ENCODE results near the gene SCYGR5. TPM values are rescaled to one million over a fixed set of nuclear protein-coding genes. Genes with fewer than 3 reads are reported as not detected.

SCYGR5 gene
- polyA plus RNA-seq, 1 donor (not counting 4 experiments of a cell fraction or from before 2014, with no cell fraction given), result not detected

GRCh38 chr2:227703280-227703732 lies 36.7 kb downstream of the SCYGR5 start:
- H3K4me1 ChIP-seq (ENCODE audit: control insufficient read depth, extremely low read depth, insufficient read depth, low read length), result peaks cover 19% of the 10 kb centered on the region
- peak overlapping the region in 1 of 3 experiments; percentile 10 for H3K4me3 ChIP-seq (ENCODE audit: control insufficient read depth in 2 of 3, extremely low read depth in 1 of 3, insufficient read depth in 2 of 3, low read depth in 1 of 3, low read length in 3 of 3)
- DNase-seq (ENCODE audit: low read depth, low spot score) (peak; percentile 42), FAIRE-seq (peak; percentile 93)
- no peak overlapping the region for H2AFZ ChIP-seq (ENCODE audit: control insufficient read depth, low read length)
- H3K4me2 ChIP-seq (ENCODE audit: control insufficient read depth, extremely low read depth, insufficient read depth, low read depth, low read length), result peak overlapping the region; percentile 33
- H3K79me2 ChIP-seq (ENCODE audit: control insufficient read depth, insufficient read depth, low read length), result no peaks in the 10 kb centered on the region
- no peak for TF ChIP-seq EZH2 (IDR thresholded peaks at IDR 0.05; ENCODE audit: low read length)
- TF ChIP-seq CTCF (optimal IDR thresholded peaks at IDR 0.05 in 1 of 3, IDR thresholded peaks at IDR 0.05 in 1 of 3, conservative IDR thresholded peaks at IDR 0.05 in 1 of 3; ENCODE audit: extremely low read depth in 1 of 3, insufficient read depth in 2 of 3, low read length in 3 of 3), result no peak
- no peaks in the 10 kb centered on the region for H3K9me3 ChIP-seq (ENCODE audit: control insufficient read depth, low read depth, low read length)
- H3K27me3 ChIP-seq (ENCODE audit: control insufficient read depth, extremely low read depth, insufficient read depth, low read length), result no peaks in the 10 kb centered on the region
- H3K27ac ChIP-seq (ENCODE audit: control insufficient read depth, insufficient read depth, low read length), result no peak overlapping the region
- dilution Hi-C loops (cut with MboI; ENCODE audit: extremely low pct_ligation_motif_present, low sequenced_read_pairs), result no loop called here
- no peak overlapping the region for H3K9ac ChIP-seq (ENCODE audit: control insufficient read depth, extremely low read depth, insufficient read depth, low read length)
- no peaks in the 10 kb centered on the region for H3K9me1 ChIP-seq (ENCODE audit: control insufficient read depth, extremely low read depth, insufficient read depth, low read length)
- H3K36me3 ChIP-seq (ENCODE audit: control insufficient read depth in 2 of 2, extremely low read depth in 1 of 2, insufficient read depth in 2 of 2, low read length in 2 of 2), result no peaks in the 10 kb centered on the region
- no peaks in the 10 kb centered on the region for H4K20me1 ChIP-seq (ENCODE audit: control insufficient read depth, extremely low read depth, insufficient read depth, low read length)

GRCh38 chr2:227703961-227704360 lies 37.4 kb downstream of the SCYGR5 start:
- TF ChIP-seq CTCF (optimal IDR thresholded peaks at IDR 0.05 in 1 of 3, IDR thresholded peaks at IDR 0.05 in 1 of 3, conservative IDR thresholded peaks at IDR 0.05 in 1 of 3; ENCODE audit: extremely low read depth in 1 of 3, insufficient read depth in 2 of 3, low read length in 3 of 3) (no peak), EZH2 (IDR thresholded peaks at IDR 0.05; ENCODE audit: low read length) (no peak)
- dilution Hi-C loops (cut with MboI; ENCODE audit: extremely low pct_ligation_motif_present, low sequenced_read_pairs), result no loop called here
- H3K79me2 ChIP-seq (ENCODE audit: control insufficient read depth, insufficient read depth, low read length), result no peaks in the 10 kb centered on the region
- peak; percentile 94 for FAIRE-seq
- H3K9me3 ChIP-seq (ENCODE audit: control insufficient read depth, low read depth, low read length), result no peaks in the 10 kb centered on the region
- no peak overlapping the region for H3K9ac ChIP-seq (ENCODE audit: control insufficient read depth, extremely low read depth, insufficient read depth, low read length)
- no peak overlapping the region for H3K4me3 ChIP-seq (ENCODE audit: control insufficient read depth in 2 of 3, extremely low read depth in 1 of 3, insufficient read depth in 2 of 3, low read depth in 1 of 3, low read length in 3 of 3)
- no peaks in the 10 kb centered on the region for H4K20me1 ChIP-seq (ENCODE audit: control insufficient read depth, extremely low read depth, insufficient read depth, low read length)
- H3K27ac ChIP-seq (ENCODE audit: control insufficient read depth, insufficient read depth, low read length), result no peak overlapping the region
- H3K36me3 ChIP-seq (ENCODE audit: control insufficient read depth in 2 of 2, extremely low read depth in 1 of 2, insufficient read depth in 2 of 2, low read length in 2 of 2), result no peaks in the 10 kb centered on the region
- H2AFZ ChIP-seq (ENCODE audit: control insufficient read depth, low read length), result no peak overlapping the region
- peak overlapping the region; percentile 33 for H3K4me2 ChIP-seq (ENCODE audit: control insufficient read depth, extremely low read depth, insufficient read depth, low read depth, low read length)
- H3K27me3 ChIP-seq (ENCODE audit: control insufficient read depth, extremely low read depth, insufficient read depth, low read length), result no peaks in the 10 kb centered on the region
- H3K4me1 ChIP-seq (ENCODE audit: control insufficient read depth, extremely low read depth, insufficient read depth, low read length), result peaks cover 19% of the 10 kb centered on the region
- peak; percentile 48 for DNase-seq (ENCODE audit: low read depth, low spot score)
- H3K9me1 ChIP-seq (ENCODE audit: control insufficient read depth, extremely low read depth, insufficient read depth, low read length), result no peaks in the 10 kb centered on the region
